HG03039 (cell line): ENCODE measurements around the gene ANO8.
A peak's percentile ranks its signal among the peaks of the same experiment; 100 is the strongest.
"Not testable (repeated sequence)": the region's sequence is repeated elsewhere in the genome, so short reads cannot be mapped to it uniquely, and the experiment has no call there.

ENCODE experiments used
- ATAC-seq: cut with Tn5 transposase; IDR thresholded peaks from one replicate; pipeline ENCODE4 v1.9.1; 2021; ENCODE audit warnings: mild to moderate bottlenecking, moderate library complexity; ENCODE audit not compliant: unreplicated experiment

Gene ANO8

DNA sequence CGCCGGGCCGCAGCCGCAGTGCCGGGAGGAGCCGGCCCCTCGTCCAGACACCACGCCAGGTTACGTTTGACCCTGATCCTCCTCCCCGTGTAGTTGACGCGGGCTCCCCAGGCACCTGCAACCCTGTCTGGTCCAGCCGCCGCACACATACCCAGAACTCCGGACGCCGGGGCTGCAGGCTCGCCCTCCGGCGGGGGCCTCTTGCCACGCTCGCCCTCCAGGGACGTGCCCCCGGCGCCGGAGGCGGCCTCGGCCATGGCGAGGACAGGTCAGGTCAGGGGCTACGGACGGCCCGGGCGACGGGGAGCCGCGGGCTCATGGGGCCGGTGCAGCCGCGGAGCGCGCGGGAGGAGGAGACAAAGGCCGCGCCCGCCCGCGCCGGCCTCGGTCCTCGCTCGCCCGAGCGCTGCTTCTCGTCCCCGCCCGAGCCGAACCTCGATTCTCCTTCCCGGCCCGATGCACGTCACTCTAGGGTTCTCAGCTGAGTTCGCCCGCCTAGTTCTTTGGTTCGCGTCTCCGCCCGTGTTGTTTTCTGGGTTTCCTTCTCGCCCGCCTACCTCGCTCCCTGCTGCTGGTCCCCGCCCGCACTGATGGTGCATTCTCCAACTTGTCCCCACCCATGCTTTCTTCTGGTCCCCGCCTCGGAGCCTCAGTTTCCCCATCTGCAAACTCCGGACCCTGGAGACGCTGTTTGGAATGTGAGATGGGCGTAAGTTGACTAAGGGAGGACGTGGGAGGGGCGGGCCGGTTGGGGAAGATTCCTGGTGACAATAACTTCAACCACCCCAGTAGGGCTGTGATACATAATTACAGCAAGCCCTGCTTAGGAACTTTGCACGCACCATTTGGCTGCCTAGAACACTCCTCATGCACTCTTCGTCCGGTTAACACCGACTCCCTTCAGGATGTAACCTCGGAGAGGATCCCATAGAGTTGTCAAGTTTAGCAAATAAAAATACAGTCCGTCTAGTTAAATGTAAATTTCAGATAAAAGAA, at the start of gene ANO8:
Gene ANO8 (minus strand): TSS at position 442 of the 996 bp plus-strand sequence. CDS start 185 bp downstream, at position 257.
- peak; percentile 40 for ATAC-seq

DNA sequence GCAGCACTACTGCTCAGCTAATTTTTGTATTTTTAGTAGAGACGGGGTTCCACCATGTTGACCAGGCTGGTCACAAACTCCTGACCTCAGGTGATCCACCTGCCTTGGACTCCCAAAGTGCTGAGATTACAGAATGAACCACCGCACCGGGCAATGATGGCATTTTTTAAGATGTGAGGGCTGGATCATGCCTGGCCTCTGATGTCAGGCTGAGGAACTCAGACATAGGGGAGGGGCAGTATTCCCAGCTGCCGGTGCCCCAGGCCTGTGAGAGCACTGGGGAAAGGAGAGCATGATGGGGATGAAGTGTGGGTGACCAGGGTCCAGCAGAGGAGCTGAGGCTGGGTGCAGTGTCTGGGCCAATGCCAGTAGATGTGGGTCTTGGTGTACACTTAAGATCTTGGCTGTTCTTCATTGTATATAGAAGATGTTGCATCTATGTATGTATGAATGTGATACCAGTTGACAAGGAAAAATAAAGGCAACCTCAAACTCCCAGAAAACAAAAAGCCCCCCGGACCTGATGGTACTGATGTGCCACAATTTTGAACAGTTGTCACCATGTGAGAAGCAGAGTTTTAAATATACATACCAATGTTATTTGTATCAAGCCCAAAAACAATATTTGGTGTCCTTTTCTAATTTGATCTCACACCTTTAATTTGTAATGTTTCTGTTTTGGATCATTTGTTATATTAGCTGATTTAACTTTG, 45.9 kb upstream of the ANO8 start:
- ATAC-seq = no peak

GRCh38 chr19:17379221-17379631, 44.6 kb upstream of the ANO8 start:
- no peak for ATAC-seq

GRCh38 chr19:17378271-17378670, 43.6 kb upstream of the ANO8 start:
- no peak for ATAC-seq

DNA sequence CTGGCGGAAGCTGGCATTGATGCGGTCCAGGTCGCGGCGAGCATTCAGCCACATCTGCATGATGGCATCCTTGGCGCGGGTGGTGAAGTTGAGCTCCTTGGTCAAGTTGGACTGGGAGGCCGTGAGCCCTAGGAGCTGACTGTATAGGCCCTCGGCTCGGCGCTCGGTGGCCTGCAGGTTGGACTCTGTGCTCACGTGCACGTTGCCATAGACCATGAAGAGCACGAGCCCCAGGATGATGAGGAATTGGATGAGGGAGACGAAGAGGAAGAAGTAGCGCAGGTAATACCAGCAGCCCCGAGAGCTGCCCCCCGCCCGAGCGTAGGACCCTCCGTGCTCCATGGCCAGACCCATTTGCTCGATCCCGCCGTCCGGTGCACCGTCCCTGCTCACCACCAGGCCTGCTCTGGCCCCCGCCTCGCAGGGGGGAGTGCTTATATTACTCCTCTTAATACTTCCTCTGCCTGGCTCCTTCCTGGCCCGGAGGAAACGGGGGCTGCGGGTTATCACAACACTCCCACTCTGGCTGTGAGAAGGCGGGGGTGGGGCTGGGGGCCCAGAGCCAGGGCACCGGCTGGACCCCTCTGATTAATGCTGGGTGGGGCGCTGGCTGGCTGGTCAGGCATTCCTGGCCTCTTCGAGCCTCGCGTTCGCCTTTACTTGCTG, 42.4 kb upstream of the ANO8 start, which contains the start of gene PLVAP:
Gene PLVAP (minus strand): TSS at position 408 of the 666 bp plus-strand sequence. CDS start 54 bp downstream, at position 354.
- no peak for ATAC-seq

DNA sequence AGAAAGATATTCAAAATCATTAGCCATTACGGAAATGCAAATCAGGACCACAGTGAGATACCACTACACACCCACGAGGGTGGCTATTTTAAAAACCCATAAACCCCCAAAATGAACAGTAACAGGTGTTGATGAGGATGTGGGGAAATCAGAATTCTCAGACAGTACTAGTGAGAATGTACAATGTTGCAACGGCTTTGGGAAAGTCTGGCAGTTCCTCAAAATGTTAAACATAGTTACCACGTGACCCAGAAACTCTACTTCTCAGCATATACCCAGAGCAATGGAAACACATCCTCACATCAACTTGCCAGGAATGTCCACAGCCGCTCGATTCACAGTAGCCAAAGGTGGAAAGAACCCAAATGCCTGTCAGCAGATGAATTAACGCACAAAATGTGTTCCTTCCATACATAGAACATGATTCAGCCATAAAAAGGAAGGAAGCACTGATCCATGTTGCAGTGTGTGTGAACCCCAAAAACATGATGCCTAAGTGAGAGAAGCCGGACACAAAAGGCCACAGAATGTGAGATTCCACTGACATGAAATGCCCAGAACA, 35.5 kb upstream of the ANO8 start:
- ATAC-seq = peak; percentile 70

DNA sequence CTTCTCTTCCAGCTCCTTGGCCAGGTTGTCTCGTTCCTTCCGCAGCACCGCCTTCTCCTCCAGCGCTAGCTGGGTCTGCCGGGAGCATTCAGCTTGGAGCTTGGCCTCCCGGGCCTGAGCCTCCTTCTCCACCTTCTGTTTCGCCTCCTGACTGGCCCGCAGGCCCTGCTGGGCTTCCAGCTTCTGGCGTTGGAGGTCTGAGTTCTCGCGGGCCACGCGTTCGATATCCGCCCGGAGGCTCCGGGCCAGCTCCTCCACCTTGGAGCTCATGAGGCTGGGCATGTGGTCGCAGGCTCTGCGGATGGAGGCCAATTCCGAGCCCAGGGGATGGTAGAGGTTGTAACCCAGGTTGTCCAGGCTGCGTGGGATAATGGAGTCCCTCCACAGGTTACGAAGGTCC, 30.7 kb upstream of the ANO8 start:
- no peak for ATAC-seq

- not testable (repeated sequence) for ATAC-seq
Observed at GRCh38 chr19:17363852-17364605, 29.4 kb upstream of the ANO8 start.

GRCh38 chr19:17359905-17360800, 25.5 kb upstream of the ANO8 start:
- no peak for ATAC-seq

DNA sequence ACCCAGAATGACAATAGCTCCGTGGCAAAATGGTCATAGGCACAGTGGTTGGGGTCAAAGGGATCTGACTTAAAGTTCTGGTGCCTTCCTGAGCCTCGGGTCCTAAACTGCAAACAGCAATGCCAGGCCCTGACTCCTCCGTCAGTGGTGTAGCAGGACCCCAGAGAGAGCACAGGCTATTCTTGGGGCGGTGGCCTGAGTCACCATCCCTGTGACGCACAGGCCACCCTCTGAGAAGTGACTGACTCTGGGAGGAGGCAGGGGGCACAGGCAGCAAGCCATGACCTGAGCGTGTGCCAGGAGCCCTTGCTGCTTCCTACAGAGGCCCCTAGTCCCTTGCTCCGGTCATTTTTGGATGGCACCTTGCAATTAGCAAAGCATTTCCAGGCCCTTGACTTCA, 23.7 kb upstream of the ANO8 start:
- no peak for ATAC-seq

GRCh38 chr19:17357724-17358123, 23.1 kb upstream of the ANO8 start:
- ATAC-seq = no peak

DNA sequence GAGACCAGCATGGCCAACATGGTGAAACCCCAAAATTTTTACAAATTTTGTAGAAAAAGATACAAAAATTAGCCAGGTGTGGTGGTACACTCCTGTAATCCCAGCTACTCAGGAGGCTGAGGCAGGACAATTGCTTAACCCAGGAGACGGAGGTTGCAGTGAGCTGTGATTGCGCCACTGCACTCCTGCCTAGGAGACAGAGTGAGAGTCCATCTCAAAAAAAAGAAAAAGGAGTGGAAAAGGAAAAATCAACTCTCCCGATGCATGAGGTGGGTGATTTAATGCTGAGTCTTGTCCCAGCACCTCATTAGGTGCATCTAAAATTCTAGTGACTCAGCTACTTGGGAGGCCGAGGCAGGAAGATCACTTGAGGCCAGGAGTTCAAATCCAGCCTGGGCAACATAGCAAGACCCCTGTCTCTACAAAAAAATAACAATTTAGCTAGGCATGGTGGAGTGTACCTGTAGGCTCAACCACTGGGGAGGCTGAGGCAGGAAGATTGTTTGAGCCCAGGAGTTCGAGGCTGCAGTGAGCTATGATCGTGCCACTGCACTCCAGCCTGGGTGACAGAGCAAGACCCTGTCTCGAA, 22.5 kb upstream of the ANO8 start:
- ATAC-seq = no peak

- ATAC-seq = no peak
Observed at GRCh38 chr19:17353386-17353785, 18.7 kb upstream of the ANO8 start.

GRCh38 chr19:17352608-17353280, 18.1 kb upstream of the ANO8 start:
- ATAC-seq = no peak

GRCh38 chr19:17351815-17352435, 17.3 kb upstream of the ANO8 start:
- no peak for ATAC-seq

GRCh38 chr19:17348700-17349099, 14.0 kb upstream of the ANO8 start:
- no peak for ATAC-seq

- no peak for ATAC-seq
Observed at GRCh38 chr19:17347877-17348276, 13.2 kb upstream of the ANO8 start.

- no peak for ATAC-seq
Observed at GRCh38 chr19:17347361-17347760, 12.7 kb upstream of the ANO8 start.
